Type B pancreatic cell (in vitro differentiated cells): Measurements from ENCODE around the gene PROCA1. TPM values are rescaled to one million over a fixed set of nuclear protein-coding genes. Genes with fewer than 3 reads are reported as not detected.

Source experiments
- DNase-seq: peaks from one replicate; pipeline ENCODE4 v3.0.0; 2021; ENCODE audit warnings: mixed read lengths; ENCODE audit not compliant: unreplicated experiment; ENCODE audit errors: extremely low spot score
- H3K27ac Mint-ChIP-seq: 2 replicates; pipeline ENCODE4 v1.8.0; 2021; ENCODE audit warnings: mild to moderate bottlenecking, mixed read lengths
- H3K27me3 Mint-ChIP-seq: 2 replicates; pipeline ENCODE4 v1.8.0; 2021; ENCODE audit warnings: mixed read lengths
- H3K36me3 Mint-ChIP-seq: 2 replicates; pipeline ENCODE4 v1.8.0; 2021; ENCODE audit warnings: mixed read lengths
- H3K4me1 Mint-ChIP-seq: one replicate; pipeline ENCODE4 v1.8.0; 2021; ENCODE audit warnings: mixed read lengths; ENCODE audit not compliant: unreplicated experiment
- H3K4me3 Mint-ChIP-seq: 2 replicates; pipeline ENCODE4 v1.8.0; 2021; ENCODE audit warnings: mild to moderate bottlenecking, mixed read lengths
- H3K9me3 Mint-ChIP-seq: 2 replicates; pipeline ENCODE4 v1.8.0; 2021; ENCODE audit warnings: mixed read lengths
- CTCF ChIP-seq: fragments of 200-600 bp; sonication (generic); conservative IDR thresholded peaks from 2 replicates; pipeline ENCODE4 v1.5.0; 2021; ENCODE audit warnings: antibody characterized with exemption, mild to moderate bottlenecking
- total RNA-seq: library from RNA; stranded (reverse); gene quantifications from 2 replicates; pipeline ENCODE4 v1.2.1, GENCODE V29; 2021; ENCODE audit warnings: low replicate concordance

PROCA1 gene
- total RNA-seq, 1 donor from 2014 or later, result 9.2 TPM

GRCh38 chr17:28693869-28694268, 17.8 kb downstream of the PROCA1 start:
- Mint-ChIP-seq H3K4me1 (no peaks in the 10 kb centered on the region), H3K9me3 (no peaks in the 10 kb centered on the region), H3K36me3 (peaks cover 15% of the 10 kb centered on the region), H3K27ac (no peak overlapping the region), H3K27me3 (no peaks in the 10 kb centered on the region), H3K4me3 (no peak overlapping the region)
- no peak for DNase-seq
- TF ChIP-seq CTCF, result no peak

- DNase-seq, result no peak
- no peak overlapping the region for H3K27ac Mint-ChIP-seq
Observed at GRCh38 chr17:28689011-28689410, 22.7 kb downstream of the PROCA1 start.

GRCh38 chr17:28688481-28688880, 23.2 kb downstream of the PROCA1 start:
- DNase-seq, result no peak
- no peaks in the 10 kb centered on the region for H3K27me3 Mint-ChIP-seq
- H3K36me3 Mint-ChIP-seq, result peaks cover 33% of the 10 kb centered on the region
- no peak for TF ChIP-seq CTCF
- H3K27ac Mint-ChIP-seq, result no peak overlapping the region
- H3K4me3 Mint-ChIP-seq, result no peak overlapping the region
- H3K9me3 Mint-ChIP-seq, result no peaks in the 10 kb centered on the region
- H3K4me1 Mint-ChIP-seq, result no peaks in the 10 kb centered on the region

More at GRCh38 chr17:28689011-28689410, 22.7 kb downstream of the PROCA1 start:
- Mint-ChIP-seq H3K9me3 (no peaks in the 10 kb centered on the region), H3K4me3 (no peak overlapping the region), H3K36me3 (peaks cover 37% of the 10 kb centered on the region), H3K27me3 (no peaks in the 10 kb centered on the region), H3K4me1 (no peaks in the 10 kb centered on the region)
- no peak for TF ChIP-seq CTCF

DNA sequence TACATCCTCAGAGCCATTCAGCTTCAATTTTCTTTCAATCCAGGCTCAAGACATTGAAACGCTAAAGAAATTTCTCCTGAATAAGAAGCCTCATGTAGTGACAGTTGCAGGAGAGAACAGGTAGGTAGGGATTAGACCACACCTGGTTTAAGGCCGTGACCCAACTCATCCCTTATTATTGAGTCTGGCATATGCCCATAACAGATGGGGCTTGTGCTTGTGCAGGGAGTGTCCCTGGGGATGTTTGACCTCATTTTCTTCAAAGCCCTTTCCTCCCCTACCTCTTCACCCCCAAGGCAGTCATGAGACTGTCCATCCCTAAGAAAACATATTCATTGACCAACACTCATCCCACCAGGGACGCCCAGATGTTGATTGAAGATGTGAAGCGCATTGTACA, 25.4 kb downstream of the PROCA1 start:
- H3K27me3 Mint-ChIP-seq, result no peaks in the 10 kb centered on the region
- no peak for DNase-seq
- H3K36me3 Mint-ChIP-seq, result peaks cover 33% of the 10 kb centered on the region
- TF ChIP-seq CTCF, result no peak
- no peaks in the 10 kb centered on the region for H3K9me3 Mint-ChIP-seq
- no peak overlapping the region for H3K27ac Mint-ChIP-seq
- H3K4me3 Mint-ChIP-seq, result no peak overlapping the region
- H3K4me1 Mint-ChIP-seq, result no peaks in the 10 kb centered on the region

DNA sequence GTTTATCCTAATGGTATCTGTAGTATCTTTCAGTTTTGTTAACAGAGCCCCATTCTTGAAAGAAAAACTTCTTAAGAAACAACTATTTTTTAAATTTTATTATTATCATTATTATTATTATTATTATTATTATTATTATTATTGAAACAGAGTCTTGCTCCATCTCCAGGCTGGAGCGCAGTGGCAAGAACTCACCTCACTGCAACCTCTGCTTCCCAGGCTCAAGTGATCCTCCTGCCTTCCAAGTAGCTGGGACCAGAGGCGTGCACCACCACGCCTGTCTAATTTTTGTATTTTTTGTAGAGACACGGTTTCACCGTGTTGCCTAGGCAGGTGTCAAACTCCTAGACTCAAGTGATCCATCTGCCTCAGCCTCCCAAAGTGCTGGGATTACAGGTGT, 26.3 kb downstream of the PROCA1 start:
- no peaks in the 10 kb centered on the region for H3K27me3 Mint-ChIP-seq
- no peaks in the 10 kb centered on the region for H3K9me3 Mint-ChIP-seq

More for the DNA sequence above, 26.3 kb downstream of the PROCA1 start:
- no peak for DNase-seq
- Mint-ChIP-seq H3K4me3 (no peak overlapping the region), H3K4me1 (no peaks in the 10 kb centered on the region), H3K36me3 (peaks cover 30% of the 10 kb centered on the region), H3K27ac (no peak overlapping the region)
- TF ChIP-seq CTCF, result no peak
